HG02798 (cell line): ENCODE data around the gene TAF15.

ENCODE experiments used
- ATAC-seq: cut with Tn5 transposase; IDR thresholded peaks from one replicate; pipeline ENCODE4 v1.9.1; 2021; ENCODE audit warnings: mild to moderate bottlenecking; ENCODE audit not compliant: unreplicated experiment, poor library complexity

TAF15 gene

GRCh38 chr17:35812456-35812855 lies 3.2 kb downstream of the TAF15 start:
- ATAC-seq, result no peak

DNA sequence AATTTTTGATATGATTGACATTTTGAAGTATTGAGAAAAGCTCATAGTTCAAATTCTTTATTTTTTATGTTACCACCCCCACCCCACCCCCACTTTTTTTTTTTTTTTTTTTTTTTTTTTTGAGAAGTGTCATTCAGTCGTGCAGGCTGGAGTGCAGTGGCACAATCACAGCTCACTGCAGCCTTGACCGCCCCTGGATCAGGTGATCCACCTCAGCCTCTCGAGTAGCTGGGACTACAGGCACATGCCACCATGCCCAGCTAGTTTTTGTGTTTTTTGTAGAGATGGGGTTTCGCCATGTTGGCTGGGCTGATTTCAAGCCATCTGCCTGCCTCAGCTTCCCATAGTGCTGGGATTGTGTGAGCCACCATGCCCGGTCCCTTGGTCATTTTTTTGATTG lies 7.4 kb downstream of the TAF15 start:
- no peak for ATAC-seq

DNA sequence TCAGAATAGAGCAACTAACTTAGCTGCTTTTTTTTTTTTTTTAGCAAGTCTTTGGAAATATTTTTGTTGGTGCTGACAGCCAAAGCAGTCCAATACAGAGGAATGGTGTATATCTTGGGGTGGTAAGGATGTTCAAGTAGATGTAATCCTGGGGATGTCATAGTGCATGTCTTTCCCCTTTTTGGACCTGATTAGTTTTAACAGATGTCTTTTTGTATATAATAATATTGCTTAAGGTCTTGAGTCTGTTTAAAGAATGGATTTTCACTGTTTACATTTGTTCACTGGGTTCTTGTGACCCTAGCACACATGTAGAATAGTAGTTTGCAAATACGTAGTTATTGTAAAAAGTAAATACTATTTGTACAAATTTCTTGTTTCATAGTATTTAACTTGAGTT lies 7.9 kb downstream of the TAF15 start:
- ATAC-seq, result no peak

DNA sequence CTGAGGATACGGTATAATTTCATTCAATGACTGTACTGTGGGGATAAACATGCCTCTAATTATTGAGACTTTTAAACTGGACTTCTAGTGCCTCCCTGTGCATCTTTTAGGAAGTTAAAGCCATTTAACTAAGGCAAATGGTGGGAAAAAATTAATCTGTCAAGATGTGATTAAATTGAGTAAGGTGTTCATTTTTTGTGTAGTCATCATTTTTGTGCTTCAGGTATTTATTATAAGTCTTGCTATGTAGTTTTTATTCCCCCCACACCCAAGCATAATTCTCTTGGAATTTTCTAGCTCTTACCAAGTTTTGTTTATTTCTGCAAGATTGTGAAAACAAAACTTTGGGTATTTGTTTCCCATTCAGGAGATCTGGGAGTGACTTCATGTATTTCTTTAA lies 10.2 kb downstream of the TAF15 start:
- ATAC-seq, result no peak

DNA sequence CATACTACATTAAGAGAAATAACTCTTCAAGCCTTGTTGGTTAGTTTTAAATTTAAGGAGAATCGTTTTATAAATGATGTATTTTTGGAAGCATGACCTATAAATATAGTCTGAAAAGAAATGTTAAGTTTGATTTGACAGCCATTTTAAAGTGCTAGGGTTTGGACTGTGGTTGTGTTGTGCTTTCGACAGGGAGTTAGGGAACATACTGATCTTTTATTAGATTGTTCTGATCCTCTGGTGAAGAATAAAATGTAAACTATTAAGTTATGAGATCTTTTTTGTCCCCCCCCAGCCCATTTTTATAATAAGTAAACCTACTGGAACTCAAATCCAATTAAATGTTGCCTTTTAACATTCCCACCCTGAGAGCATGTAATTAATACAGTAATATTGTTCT lies 12.0 kb downstream of the TAF15 start:
- ATAC-seq, result no peak

DNA sequence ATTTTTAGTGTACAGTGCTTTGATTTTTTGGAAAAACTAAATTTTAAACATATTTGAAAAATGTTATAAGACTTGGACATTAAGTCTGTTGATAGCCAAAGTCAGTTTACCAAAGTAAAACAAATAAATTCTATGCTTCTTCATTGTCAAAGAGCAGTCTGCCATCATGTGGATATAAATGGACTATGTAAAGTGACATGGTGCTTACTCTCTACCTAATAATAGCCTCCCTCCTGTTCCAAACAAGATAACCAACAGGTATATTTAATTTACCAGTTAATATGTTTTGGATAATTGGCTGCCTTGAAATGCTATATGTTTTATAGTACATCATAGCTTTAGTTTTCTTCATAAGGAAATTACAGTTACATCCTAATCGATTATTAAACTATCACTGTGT lies 15.9 kb downstream of the TAF15 start:
- no peak for ATAC-seq

GRCh38 chr17:35841101-35841500 lies 31.8 kb downstream of the TAF15 start:
- no peak for ATAC-seq

GRCh38 chr17:35841505-35841904 lies 32.2 kb downstream of the TAF15 start:
- no peak for ATAC-seq

- ATAC-seq, result no peak
Measured at GRCh38 chr17:35842239-35842638, 33.0 kb downstream of the TAF15 start.

DNA sequence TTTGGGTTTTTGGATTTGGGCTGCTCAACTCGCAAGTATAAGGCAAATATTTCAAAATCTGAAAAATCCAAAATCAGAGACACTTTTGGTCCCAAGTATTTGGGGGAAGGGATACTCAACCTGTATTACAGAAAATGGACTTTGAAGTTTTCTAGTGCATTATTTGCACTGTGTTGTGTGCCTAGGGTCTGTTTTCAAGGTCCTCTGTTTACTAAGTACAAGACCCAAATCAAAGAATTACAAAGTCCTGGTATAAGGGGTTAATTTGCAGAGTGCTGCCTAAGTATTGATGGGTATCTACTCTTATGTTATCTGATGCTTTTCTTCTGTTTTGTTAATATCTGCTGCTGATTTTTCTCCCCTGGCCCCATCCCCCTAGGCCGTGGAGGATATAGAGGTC lies 34.4 kb downstream of the TAF15 start:
- ATAC-seq, result no peak

GRCh38 chr17:35844547-35844946 lies 35.3 kb downstream of the TAF15 start:
- no peak for ATAC-seq

DNA sequence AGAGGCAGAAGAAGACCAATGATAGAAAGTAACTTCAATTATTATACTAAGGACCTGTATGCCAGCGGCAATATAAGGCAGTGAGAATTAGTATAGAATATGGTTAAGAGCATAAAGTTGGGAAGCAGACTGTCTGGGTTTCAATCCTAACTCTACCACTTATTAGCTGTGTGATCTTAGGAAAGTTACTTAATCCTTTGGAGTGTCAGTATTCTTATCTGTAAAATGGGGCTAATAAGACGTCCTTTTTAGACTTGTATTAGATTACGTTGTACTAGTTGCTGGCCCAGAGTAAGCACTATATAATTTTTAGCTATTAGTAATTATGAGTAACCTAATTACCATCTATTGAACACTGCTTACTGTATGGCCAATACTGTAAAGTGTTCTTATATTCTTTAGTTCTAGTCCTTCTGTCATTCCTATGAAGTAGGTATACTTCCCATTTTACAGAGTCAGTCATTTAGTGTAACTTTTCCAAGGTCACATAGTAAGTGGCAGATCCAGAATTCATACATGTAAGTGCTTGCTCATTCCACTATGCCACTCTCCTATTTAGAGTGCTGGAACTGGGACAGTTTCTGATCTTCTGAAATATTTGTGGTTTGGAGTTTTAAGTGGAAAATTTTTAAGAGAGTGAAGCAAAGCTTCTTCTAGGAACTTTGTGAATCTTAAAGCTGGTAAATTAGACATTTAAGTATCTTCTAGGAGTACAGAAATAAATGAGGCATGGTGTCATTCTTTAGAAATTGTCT lies 36.9 kb downstream of the TAF15 start:
- ATAC-seq, result no peak

- no peak for ATAC-seq
Measured at GRCh38 chr17:35847006-35847405, 37.7 kb downstream of the TAF15 start.

- no peak for ATAC-seq
Measured at GRCh38 chr17:35847633-35848373, 38.5 kb downstream of the TAF15 start.

- ATAC-seq, result no peak
Measured at GRCh38 chr17:35849469-35850348, 40.4 kb downstream of the TAF15 start.

DNA sequence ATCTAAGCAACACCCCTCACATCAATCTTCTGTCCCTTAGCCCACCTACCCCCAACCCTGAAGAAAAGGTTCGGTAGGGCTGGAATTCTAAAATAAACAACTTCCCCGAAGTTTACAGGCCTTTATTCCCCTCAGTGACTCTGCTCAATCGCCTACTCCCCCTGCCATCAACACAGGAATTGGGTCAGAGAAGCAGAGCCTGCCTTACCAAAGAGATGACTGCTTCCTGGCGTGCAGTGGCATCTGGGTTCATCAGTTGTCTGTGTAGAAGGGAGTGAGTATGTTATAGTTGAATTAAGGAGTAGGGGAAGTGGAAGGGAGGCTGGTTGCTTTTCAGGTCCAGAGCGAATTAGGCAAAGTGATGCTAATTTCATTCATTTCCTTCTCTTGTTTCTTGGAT lies 46.7 kb downstream of the TAF15 start:
- no peak for ATAC-seq

DNA sequence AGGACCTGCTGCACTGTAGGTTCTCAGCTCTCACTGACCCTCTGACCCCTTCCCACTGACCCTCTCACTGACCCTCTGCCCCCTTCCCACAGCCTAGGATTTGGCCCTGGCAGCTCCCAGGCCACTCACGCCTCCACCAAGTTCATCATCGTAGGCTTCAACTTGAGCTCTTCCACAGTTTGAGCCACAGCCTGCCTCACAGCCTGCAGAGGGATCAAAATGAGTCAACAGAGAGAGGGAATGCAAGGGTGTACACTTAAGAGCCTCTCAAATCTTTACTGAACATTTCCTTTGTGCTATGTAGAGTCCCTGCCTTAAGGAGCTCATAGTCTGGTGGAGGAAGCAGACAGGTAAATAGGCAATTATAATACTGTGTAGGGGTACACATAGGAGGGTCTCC lies 47.3 kb downstream of the TAF15 start:
- ATAC-seq, result no peak

- ATAC-seq, result no peak
Measured at GRCh38 chr17:35864853-35865252, 55.6 kb downstream of the TAF15 start.

GRCh38 chr17:35865412-35866340 lies 56.4 kb downstream of the TAF15 start:
- no peak for ATAC-seq
